SIG-M5 treated with dmso at 0.1 percent for 504 hours (cell line): ENCODE data around the gene TLX2.
"Not testable (repeated sequence)": the region's sequence is repeated elsewhere in the genome, so short reads cannot be mapped to it uniquely, and the experiment has no call there.

Source experiments
- DNase-seq: peaks from one replicate; lab custom pipeline; 2025; ENCODE audit not compliant: unreplicated experiment; lab: John Stamatoyannopoulos, UW

TLX2 gene

GRCh38 chr2:74553892-74554819, 39.9 kb downstream of the TLX2 start, which contains the start of the genes DOK1 and LOXL3:
Gene DOK1, plus strand, starts transcription at chr2:74554720. Its CDS starts 35 bp downstream, at chr2:74554755.
Gene LOXL3, minus strand, starts transcription at chr2:74553942. Its CDS starts 1,308 bp downstream, at chr2:74552634.
- DNase-seq = peak; percentile 72

- DNase-seq = peak; percentile 31
Measured at GRCh38 chr2:74554820-74555531, 40.7 kb downstream of the TLX2 start.

- peak; percentile 16 for DNase-seq
Measured at GRCh38 chr2:74555610-74556103, 41.4 kb downstream of the TLX2 start.

GRCh38 chr2:74556159-74556558, 41.9 kb downstream of the TLX2 start:
- DNase-seq = no peak

- DNase-seq = no peak
Measured at GRCh38 chr2:74556831-74557370, 42.7 kb downstream of the TLX2 start.

- DNase-seq = no peak
Measured at GRCh38 chr2:74558284-74559230, 44.3 kb downstream of the TLX2 start.

GRCh38 chr2:74559912-74560311, 45.7 kb downstream of the TLX2 start:
- DNase-seq = no peak

- no peak for DNase-seq
Measured at GRCh38 chr2:74560591-74560990, 46.3 kb downstream of the TLX2 start.

GRCh38 chr2:74561022-74561421, 46.8 kb downstream of the TLX2 start:
- DNase-seq = not testable (repeated sequence)

- no peak for DNase-seq
Measured at GRCh38 chr2:74562126-74562775, 48.0 kb downstream of the TLX2 start.

- DNase-seq = no peak
Measured at GRCh38 chr2:74564222-74564621, 50.0 kb downstream of the TLX2 start.

GRCh38 chr2:74566076-74566753, 52.0 kb downstream of the TLX2 start:
- DNase-seq = no peak

GRCh38 chr2:74566754-74567085, 52.5 kb downstream of the TLX2 start:
- peak; percentile 28 for DNase-seq
